Spleen (tissue), 7 donors: ENCODE data around the gene RANBP3.

Experiments used
- POLR2A ChIP-seq, 3 donors: fragments of 450-650 bp; IDR thresholded peaks; one replicate each; pipeline ENCODE4 v1.5.1; 2017; ENCODE audit warnings: antibody characterized with exemption in 3 of 3, mild to moderate bottlenecking in 1 of 3
- POLR2AphosphoS5 ChIP-seq, 3 donors: sonication (generic); formaldehyde crosslinking; IDR thresholded peaks; one replicate each; pipeline ENCODE4 v1.5.1; 2017; ENCODE audit warnings: antibody characterized with exemption in 3 of 3
- TF ChIP-seq, protein P1 (sequence below), 11 experiments: fragments of 200-600 bp in 7 of 11; fragments of 450-650 bp in 4 of 11; sonication (generic) in 4 of 11; IDR thresholded peaks in 8 of 11; conservative IDR thresholded peaks in 3 of 11; 1 replicate in 7 of 11; 2 replicates in 4 of 11; pipeline versions ENCODE4 v1.4.0 to v1.8.0; 2016 to 2021; ENCODE audit warnings: antibody characterized with exemption in 11 of 11, inconsistent platforms in 4 of 11, mild to moderate bottlenecking in 1 of 11
- donor health status: DM: no; HTN: no; CAD: no; lungs with moderate emphysema.
- donor health status: DM: no; HTN: no; CAD: no.
- donor health status: DM: no; HTN: no; CAD: no.

DNA sequence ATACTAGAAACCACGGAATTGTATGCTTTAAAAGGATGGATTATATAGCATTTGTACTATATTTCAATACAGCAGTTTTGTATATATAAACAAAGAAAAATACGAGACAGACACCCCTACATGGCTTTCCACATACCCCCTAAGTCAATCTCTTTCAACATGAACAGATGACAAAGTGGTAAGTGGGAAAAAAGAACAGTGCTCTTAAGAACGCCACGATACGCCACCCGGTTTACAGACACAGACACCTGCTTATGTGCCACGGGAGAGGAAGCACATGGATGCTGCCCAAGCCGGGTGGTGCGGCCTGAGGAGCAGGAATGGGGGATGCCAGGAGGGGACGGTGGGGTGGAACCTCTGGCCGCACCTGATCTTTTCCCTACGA, 55.8 kb downstream of the RANBP3 start:
- TF ChIP-seq, protein P1, sequence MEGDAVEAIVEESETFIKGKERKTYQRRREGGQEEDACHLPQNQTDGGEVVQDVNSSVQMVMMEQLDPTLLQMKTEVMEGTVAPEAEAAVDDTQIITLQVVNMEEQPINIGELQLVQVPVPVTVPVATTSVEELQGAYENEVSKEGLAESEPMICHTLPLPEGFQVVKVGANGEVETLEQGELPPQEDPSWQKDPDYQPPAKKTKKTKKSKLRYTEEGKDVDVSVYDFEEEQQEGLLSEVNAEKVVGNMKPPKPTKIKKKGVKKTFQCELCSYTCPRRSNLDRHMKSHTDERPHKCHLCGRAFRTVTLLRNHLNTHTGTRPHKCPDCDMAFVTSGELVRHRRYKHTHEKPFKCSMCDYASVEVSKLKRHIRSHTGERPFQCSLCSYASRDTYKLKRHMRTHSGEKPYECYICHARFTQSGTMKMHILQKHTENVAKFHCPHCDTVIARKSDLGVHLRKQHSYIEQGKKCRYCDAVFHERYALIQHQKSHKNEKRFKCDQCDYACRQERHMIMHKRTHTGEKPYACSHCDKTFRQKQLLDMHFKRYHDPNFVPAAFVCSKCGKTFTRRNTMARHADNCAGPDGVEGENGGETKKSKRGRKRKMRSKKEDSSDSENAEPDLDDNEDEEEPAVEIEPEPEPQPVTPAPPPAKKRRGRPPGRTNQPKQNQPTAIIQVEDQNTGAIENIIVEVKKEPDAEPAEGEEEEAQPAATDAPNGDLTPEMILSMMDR (IDR thresholded peaks at IDR 0.05 in 8 of 11, conservative IDR thresholded peaks at IDR 0.05 in 3 of 11): no peak
- TF ChIP-seq POLR2AphosphoS5 (IDR thresholded peaks at IDR 0.05): no peak
- TF ChIP-seq POLR2A (IDR thresholded peaks at IDR 0.05): no peak
